Activated effector memory CD4-positive, alpha-beta T cell treated with anti-CD3 and anti-CD28 coated beads, Interleukin-2, amount 50 U/mL, for 16 hours (primary cell): ENCODE data around the gene TCF20.

Experiments
- DNase-seq: peaks from one replicate; pipeline ENCODE4 v3.0.0-alpha.2; 2020

Gene TCF20

GRCh38 chr22:42256930-42257329, 13.5 kb downstream of the TCF20 start:
- DNase-seq = no peak

GRCh38 chr22:42256220-42256619, 14.2 kb downstream of the TCF20 start:
- DNase-seq = no peak

- no peak for DNase-seq
These were observed 20.6 kb downstream of the TCF20 start for GRCh38 chr22:42249831-42250230.

GRCh38 chr22:42248995-42249394, 21.5 kb downstream of the TCF20 start:
- DNase-seq = no peak

- DNase-seq = no peak
These were observed 22.9 kb downstream of the TCF20 start for GRCh38 chr22:42247596-42247995.

GRCh38 chr22:42243802-42244060, 26.7 kb downstream of the TCF20 start:
- no peak for DNase-seq

- no peak for DNase-seq
These were observed 33.6 kb downstream of the TCF20 start for GRCh38 chr22:42236848-42237247.

DNA sequence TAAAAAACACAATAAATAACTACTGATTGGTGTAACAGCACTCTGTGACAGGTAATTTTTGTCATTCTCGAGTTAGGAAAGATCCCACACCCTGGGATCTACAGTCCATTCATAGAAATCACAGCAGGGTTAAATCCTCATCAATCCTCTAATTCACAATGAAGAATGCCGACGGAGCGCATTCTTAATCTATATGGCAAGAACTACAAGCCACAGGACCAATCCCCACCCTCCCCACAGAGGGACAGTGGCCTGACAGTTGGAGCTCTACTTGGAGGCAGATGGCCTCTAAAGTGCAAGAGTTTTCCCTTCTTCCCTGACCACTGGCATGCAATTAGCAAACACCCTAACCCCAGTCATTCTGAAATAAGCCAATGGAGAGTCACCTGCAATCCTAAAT, 34.2 kb downstream of the TCF20 start:
- DNase-seq = no peak

DNA sequence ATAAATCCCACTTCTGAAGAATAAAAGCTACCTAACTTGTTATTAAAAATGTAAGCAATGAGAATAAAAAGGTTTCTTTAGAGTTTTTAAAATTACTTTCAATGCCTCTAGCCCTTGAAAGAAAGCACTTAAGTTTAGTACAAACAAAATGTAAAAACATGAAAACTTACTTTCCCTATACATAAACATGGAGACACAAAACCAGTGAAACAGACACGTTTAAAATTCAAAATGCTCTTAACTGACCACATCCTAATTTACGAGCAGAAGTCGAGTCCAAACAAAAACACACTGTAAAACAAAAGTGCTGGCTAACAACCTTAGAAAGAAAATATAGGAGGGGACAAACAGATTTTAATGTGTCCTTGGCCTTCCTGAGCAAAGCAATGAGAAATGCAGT, 36.6 kb downstream of the TCF20 start:
- DNase-seq = no peak

DNA sequence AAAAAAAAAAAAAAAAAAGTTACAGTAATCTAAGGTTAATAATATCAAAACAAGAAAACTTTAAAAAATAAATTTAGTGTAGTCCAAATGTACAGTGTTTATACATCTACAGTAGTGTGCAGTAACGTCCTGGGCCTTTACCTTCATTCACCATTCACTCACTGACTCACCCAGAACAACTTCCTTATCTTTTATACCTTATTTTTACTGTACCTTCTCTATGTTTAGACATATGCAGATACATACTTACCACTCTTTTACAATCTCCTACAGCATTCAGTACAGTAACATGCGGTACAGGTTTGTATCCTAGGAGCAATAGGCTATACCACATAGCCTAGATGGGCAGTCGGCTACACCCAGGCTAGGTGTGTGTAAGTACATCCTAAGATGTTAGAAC, 38.5 kb downstream of the TCF20 start:
- DNase-seq = no peak

DNA sequence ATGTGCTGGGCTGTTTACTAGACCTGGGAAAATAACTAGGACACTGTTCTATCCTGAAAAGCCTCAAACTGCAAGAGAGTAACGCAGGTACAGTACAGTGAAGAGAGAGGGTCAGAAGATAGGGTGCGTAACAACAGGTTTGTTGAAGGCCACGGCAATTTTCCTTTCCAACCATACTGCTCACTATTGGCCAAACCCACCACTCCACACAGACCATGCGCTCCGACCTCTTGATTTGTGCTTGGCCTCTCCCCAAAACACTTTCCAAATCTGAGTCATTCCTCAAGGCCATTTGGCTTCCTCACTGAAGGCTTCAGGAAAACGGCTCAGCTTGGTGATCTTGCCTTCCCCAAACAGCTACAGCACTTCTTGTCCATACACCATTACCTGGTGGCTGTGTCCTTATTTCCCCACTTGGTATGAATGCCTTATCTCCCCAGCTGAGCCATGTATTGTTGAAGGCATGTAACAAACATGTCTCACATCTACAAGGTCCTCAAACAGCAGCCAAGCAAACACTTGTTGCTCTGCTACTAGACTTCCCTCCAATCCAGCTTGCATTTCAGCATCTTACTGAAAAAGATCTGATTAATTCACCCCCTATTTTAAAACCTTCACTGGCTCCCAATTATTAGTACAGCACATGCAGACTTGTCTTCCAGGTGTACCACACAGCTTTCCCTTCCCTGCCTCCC, 40.9 kb downstream of the TCF20 start:
- no peak for DNase-seq

DNA sequence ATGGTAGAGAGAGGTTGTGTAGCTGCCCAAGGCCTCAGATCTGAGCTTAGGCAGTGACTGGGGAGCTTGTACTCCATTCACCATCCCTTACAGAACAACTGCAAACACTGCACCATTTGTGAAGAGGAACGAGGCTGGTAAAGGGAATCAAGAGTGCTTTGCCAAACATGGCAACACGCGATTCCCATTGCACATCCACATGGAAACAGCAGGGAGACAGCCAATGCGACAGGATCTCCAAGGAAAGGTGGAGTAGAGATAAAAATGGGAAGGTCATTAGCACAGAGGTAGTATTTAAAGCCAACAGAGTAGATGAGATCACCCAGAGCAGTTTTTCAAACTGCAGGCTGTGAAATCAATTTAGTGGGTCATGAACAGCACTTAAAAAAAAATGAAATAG, 42.0 kb downstream of the TCF20 start:
- DNase-seq = no peak

- no peak for DNase-seq
These were observed 43.0 kb downstream of the TCF20 start for GRCh38 chr22:42227435-42227834.

DNA sequence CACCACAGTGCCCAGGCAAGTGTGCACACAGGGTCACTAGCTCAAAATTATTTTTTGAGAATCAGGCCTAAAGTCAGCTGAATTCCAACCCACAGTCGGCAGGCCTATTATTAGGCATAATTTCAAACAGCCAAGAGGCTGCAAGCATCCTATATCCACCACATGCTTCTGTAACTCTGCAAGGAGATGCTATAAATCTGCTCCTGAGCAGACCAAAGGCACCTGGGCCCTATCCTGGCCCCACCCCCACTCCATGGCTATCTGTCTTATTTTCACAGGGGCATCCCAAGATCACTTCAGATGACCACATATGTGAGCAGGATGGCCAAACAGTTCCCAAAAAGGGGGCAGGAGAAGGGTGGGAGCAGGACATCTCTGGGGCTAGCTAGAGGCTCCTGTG, 44.6 kb downstream of the TCF20 start:
- no peak for DNase-seq

DNA sequence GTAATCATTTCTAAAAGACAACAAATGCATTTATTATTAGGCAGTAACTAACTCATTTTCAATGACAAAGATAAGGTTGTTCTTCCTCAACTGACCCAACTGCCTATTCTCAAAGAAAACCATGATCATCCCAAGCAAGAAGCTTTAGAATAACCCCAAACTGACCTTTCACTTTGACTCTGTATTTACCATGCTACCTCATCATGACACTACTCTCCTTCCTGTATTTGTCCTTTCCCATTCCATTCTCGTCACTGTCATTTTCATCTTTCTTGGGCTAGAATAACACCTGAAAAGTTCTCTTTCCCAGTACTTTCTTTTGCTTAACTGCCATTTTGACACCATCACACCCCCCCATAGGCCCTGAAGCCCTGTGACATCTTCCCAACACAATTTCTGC, 48.3 kb downstream of the TCF20 start:
- no peak for DNase-seq
